NCI-H446 treated with DMSO at 0.1 percent for 48 hours (cell line): ENCODE measurements around the gene RALBP1.
A peak's percentile ranks its signal among the peaks of the same experiment; 100 is the strongest.
"Not testable (repeated sequence)": the region's sequence is repeated elsewhere in the genome, so short reads cannot be mapped to it uniquely, and the experiment has no call there.

Experiments
- DNase-seq: peaks from one replicate; lab custom pipeline; 2025; lab: John Stamatoyannopoulos, UW

RALBP1 gene

DNA sequence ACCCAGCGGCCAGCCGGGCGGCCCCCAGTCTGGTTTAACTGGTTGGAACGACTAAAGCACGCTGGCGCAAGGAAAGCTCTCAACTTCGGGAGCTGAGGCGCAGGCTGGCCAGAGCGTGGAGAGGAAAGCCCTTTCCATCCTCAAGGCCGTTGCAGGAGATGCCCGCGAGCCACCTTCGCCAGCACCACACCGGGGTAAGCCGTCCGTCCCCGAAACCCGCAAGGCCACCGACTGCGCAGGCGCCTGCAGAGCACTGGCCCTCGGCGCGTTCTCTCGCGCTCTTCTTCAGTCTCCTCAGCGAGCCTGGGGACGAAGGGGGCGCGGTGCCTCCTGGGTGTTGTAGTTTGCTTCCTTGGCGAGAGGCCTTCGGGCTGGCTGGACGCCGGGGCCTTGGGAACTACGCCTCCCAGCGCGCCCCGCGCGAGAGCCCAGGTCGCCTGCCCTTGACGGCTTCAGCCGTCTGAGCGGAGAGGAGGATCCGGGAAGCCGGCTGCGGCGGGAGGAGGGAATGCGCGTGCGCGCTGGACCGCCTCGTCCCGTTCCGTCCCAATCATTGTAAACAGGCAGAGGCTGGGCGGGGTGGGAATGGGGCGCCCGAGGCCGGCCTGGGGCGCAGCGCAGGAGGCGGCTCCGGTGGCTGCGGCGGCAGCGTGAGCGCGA is at the start of gene RALBP1:
Gene RALBP1 (plus strand): TSS at position 531 of the 660 bp plus-strand sequence. CDS start 37,533 bp downstream, outside the sequence.
- DNase-seq = peak; percentile 98

DNA sequence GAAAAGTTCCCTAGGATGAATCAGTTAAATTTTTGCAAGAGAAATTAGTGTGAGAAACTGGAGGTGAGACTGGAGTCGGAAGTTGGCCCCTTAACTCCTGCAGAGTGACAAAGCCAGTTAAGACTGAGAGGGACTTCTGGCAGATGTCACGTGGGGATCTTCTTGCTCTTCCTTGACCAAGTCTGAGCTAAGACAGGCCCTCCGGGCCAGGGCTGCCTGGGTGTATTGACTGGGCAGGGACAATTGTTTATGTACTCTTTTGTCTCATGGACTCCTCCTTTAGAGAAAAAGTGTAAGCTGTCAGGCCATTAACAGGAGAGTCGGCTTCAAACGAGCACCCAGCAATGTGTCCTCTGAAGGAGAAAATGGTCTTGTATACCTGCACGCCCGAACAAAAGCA is 48.6 kb upstream of the RALBP1 start:
- DNase-seq = no peak

DNA sequence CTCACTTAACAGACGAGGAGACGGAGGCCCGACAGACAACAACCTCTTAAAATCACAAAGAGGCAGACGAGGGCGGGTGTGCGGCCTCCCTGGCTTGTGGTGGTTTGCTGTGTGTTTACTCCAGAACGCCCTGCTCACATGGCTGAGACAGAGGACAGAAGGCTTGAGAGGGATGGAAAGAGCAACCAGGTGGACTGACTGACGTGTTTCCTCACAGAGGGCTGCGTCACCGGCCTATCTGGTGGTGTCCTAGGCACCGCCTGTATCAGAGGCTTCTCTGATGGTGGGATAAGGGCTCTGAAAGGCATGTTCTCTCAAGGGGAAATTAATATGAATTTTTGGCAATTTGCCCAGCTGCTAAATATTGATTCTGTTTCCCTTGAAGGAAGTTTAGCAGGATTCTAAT is 47.0 kb upstream of the RALBP1 start:
- DNase-seq = no peak

DNA sequence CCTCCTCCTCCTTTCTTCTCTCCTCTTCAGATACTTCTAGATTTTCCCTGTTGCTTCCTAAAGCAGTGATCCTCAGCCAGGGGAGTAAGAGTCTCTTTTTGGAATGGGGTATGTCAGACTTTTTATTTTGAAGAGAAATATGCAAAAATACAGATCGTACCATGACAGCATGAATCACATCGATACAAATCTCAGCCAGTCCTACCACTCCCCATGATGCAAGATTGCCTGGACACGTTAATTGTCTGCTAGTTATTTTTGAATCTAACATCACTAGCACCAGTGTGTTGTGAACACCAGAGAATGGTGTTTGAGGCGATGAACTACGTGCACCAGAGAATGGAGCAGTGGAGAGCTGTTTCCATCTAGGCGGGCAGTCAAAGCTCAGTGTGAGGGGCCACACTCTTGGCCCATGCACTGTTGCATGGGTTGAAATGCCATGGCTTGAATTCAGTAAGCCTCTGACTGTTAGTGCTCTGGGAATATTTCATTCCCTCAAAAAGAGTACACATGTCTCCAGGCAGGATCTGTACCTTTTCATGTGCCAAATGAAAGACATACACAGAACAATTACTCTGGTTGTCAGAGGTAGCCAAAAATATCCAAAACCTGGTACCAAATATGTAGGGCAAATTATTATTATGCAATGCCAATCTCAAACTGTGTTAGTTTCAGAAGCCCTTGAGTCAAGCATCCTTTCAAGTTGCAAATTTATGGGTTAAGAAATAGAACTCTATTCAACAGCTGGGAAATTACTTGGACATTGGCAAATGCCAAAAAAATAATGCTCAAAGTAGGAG is 46.3 kb upstream of the RALBP1 start:
- DNase-seq = no peak

DNA sequence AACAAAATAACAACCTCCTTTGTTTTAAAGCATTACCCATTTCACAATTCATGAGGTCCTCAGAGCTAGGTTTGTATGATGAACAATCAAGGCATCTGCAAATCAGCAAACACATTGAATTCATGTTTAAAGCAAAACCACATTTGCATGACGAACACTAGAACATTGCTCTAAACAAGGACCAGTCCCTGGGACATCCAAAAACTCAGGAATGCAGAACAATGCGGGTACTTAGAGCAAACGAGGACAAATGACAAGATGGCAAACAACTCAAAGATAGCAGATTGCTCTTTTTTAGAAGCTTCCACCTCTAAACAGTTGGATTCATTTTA is 45.7 kb upstream of the RALBP1 start:
- DNase-seq = no peak

DNA sequence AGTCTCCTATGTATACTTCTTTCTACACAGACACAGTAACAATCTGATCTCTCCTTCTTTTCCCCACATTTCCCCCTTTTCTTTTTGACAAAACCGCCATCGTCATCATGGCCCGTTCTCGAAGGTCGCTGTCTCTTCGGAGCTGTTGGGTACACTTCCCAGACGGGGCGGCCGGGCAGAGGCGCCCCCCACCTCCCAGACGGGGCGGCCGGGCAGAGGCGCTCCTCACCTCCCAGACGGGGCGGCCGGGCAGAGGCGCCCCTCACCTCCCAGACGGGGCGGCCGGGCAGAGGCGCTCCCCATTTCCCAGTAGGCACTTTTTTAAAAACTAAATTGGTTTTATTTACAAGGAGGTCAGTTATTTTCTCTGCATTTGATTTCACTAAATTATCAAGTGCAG is 45.0 kb upstream of the RALBP1 start:
- not testable (repeated sequence) for DNase-seq

DNA sequence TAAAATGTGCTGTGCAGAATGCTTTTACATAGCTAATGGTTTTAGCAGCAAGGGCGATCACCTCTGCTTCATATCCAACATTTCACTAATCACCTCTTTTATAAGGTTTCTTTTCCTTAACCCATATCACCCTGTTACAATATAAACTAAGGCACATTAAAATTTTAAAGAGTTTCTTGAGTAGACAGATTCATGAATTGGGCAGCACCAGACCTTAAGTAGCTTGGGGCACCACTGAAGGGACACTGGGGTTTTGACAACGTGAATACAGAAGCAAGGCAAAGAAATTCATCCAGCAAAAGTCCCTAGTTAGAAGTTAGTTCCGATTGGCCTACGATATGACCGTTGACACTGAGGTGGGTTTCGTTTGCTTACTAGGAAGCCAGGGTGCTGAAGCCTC is 44.0 kb upstream of the RALBP1 start:
- no peak for DNase-seq

DNA sequence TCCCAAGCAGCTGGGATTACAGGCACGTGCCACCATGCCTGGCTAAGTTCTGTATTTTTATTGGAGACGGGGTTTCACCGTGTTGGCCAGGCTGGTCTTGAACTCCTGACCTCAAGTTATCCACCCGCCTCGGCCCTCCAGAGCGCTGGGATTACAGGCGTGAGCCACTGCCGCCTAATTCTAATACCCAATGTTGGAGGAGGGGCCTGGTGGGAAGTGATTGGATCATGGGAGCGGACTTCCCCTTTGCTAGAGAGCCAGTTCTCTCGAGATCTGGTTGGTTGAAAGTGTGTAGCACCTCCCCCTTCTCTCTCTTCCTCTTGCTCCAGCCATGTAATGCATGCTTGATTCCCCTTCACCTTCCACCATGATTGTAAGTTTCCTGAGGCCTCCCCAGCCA is 42.2 kb upstream of the RALBP1 start:
- DNase-seq = not testable (repeated sequence)

DNA sequence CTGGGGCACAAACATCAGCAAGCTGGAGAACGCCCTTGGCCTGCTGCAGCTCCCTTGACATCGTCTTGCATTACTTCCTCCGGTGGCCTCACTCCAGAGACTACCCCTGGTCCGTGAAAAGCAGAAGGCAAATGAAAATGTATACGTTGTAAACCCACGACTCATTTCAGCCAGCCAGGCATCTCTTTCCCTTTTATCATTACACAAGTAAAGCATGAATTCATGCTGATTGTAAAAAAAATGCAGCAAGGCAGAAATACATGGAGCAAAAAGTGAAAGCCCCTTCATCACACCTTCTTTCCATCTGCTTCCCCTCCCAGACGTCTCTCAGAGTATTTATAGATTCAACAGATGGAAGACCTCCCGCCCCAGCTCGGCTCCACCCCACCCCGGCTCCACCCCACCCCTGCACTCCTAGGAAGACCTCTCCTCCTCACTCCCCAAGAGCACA is 41.6 kb upstream of the RALBP1 start:
- DNase-seq = no peak

DNA sequence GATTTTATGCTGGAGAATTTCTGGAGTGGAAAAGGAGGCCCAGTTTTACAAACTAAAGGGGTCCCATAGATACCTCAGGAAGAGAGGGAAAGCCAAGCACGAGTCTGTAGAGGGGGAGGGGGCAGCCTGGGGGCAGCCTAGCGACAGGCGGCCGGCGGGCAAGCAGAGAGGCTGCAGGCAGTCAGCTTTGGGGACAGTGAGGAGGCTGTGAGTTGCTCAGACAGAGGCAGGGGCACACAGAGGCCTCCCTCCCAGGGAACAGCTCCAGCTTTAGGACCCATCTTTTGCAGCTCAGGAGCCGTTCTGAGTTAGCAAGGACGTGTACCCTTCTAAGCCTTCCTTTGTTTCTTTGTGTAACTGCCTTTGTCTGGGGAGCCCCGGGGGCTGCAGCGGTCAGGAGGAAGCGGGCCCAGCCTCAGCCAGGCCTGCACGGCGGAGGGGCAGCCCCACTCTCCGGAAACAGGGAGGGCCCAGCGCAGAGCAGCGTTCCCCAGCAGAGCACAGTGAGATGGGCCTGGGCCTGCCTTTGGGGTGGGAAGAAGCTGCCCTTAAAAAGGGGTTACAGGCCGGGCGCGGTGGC is 41.1 kb upstream of the RALBP1 start:
- no peak for DNase-seq

DNA sequence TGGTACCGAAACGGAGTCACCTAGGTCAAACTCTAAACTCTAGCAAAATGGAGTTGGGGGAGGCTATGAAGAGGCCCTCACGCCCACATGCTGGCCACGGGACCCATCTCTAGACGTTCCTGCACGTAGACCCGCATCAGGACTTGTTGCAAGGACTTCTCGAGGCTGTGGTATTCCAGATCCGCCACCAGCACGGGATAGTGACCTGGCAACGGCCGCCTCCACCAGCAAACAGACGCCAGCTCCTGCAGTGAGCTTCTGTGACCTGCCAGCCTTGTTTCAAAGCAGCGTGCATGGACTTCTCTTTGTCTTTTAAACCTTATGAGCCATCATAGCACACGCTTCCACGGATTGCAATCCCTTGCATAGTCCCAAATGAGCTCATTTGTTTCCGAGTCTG is 40.3 kb upstream of the RALBP1 start:
- DNase-seq = no peak

DNA sequence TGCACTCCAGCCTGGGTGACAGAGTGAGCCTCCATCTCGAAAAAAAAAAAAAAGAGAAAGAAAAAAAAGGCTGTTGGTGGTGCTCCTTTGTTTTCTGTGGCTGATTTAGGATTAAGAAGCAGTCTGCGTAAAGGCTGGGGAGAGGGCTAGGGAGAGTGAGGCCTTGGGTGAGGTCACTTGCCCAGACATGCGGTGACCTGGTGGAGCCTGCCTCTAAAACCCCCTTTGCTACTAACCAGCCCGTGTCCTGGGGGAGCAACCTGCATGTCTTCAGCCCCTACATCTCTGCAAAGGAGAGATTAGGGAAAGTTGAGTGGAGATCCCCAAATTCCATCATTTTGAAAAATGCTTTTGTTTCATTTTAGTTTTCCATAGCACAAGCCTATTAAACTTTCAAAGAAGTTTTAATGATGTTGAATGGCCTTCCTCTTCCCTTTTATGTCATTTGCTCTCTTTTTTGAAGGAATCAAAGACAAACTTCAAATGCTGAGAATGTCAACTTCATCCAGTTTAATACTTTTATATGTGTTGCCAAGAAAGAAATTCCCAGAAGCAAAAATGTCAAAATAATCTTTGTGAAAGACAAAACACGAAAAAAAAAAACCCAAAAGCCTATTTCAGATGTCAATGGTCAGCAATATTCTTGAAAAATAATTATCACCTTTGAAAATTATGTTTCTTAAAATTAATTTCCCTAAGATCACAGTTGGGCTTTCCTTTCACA is 38.9 kb upstream of the RALBP1 start:
- DNase-seq = no peak

DNA sequence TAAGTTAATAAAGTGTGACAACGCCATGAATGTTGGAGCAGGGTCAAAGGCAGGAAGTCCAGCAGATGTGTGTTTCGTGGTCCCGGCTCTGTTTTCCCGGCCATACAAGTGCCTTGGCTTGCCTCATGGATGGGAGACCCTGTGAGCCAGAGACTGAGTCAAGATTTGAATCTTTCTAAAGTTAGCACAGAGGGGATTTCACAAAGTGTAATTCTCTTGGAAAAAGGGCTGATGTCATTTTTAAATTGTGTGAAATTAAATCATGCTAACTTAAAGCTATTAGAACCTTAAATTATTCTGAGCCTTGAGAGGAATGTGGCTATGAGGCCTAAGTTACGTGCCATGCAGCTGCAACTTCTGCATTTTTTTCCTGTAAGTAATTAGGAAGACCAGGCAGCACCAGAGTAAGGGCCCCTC is 38.3 kb upstream of the RALBP1 start:
- no peak for DNase-seq

DNA sequence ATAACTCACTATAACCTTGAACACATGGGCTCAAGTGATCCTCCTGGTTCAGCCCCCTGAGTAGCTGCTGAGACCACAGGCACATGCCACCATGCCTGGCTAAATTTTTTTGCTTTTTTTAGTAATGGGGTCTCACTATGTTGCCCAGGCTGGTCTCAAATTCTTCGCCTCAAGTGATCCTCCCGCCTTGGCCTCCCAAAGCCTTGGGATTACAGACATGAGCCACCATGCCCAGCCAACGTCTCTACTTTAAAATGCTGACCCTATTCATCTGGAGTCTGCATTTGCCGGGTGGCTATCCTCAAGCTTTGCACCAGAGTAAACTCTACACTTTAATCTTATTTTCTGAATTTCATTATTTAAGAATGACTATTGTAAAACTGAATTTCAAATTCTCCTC is 37.6 kb upstream of the RALBP1 start:
- no peak for DNase-seq

DNA sequence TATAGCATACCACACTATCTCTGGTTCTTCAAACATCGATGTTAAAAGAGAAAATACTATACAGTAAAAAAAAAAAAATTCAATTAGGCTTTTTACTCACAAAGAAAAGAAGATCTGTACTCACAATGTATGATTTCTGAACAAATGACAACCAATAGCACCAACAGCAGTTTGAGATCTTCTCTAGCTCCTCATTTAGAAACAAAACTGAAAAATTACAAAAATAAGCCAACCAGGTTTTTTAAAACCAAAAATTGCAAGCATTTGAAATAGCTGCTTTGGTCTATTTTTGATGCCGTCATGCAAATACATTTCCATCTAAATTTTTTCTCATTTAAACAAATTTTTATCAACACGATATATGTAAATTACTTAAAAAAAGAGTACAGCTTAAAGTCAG is 34.3 kb upstream of the RALBP1 start:
- no peak for DNase-seq

DNA sequence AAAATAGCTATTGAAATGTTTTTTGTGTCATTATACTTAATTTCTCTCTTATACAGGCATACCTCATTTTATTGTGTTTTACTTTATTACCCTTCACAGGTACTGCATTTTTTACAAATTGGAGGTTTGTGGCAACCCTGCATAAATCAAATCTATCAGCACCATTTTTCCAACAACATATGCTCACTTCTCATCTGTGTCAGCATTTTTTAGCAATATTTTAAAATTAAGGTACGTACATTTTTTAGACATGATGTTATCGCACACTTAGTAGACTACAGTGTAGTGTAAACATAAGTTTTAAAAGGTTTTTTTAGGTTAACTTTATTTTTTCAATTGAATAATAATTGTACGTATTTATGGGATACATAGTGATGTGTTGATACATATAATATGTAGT is 30.8 kb upstream of the RALBP1 start:
- DNase-seq = no peak

DNA sequence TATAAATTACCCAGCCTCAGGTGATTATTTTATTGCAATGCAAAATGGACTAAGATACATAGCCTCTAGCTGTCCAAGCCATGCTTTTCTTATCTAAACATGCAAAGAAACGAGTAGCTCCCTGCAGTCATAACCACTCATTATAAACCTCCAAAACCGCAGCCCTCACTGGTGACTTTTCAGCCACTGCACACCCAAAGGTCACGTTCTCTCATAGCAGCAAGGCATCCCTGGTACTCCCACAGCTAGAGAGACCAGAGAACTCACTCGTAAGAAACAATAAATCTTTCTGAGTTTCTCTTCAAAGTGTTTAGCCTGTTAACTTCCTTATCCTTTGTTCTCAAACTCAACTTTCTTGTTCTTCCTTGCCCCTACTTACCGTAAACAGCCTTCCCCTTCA is 28.5 kb upstream of the RALBP1 start:
- DNase-seq = no peak

DNA sequence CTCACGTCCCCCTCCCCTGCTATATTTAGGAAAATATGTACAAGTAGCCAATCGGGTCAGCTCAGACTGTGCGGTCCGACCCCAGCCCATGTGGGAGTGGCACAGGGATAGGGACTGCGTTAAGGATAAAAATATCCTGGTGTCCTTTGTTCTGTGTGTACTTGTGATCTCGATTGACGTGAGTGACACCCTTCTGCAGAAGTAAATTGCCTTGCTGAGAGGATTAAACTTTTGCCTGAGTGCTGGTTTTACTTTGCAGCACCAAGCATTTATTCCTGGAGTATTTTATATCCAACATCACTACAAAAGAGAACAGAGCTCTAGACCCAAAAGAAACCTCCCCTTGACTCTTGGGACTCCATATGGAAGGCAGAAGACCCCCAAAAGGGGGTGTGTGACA is 28.0 kb upstream of the RALBP1 start:
- no peak for DNase-seq

DNA sequence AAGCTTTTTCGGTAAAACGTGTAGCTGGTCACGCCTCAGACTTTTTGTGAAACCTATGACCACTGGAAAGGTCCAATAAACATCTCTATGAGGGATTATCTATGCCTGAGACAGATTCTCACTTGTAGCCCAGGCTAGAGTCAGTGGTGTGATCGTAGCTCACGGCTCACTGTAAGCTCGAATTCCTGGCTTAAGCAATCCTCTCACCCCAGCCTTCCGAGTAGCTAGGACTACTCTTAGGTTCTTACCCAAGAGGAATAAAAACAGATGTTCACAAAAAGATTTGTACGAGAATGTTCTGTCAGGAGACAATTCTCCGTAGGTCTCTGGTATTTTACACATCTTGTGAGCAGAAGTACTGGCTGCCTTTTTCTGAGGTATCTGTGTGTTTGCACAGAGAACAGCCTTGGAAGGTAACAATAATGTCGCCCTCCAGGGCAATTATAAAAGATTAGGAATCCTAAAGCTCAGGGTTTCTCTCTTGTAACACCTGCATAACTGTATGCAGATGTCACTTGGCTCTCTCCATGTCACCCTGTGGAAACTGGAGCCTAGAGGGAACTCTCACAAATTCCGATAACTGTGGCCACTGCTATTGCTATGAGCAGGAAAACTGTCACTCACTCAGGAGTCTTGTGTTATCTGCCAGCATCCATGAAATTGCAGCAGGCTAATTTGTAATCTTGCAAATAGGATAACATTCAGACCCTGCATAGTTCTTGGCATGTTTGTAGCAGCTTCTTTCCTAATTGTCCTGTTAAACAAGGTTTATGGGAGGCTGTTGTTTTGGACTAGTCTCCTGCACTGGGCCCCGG is 25.5 kb upstream of the RALBP1 start:
- DNase-seq = no peak

DNA sequence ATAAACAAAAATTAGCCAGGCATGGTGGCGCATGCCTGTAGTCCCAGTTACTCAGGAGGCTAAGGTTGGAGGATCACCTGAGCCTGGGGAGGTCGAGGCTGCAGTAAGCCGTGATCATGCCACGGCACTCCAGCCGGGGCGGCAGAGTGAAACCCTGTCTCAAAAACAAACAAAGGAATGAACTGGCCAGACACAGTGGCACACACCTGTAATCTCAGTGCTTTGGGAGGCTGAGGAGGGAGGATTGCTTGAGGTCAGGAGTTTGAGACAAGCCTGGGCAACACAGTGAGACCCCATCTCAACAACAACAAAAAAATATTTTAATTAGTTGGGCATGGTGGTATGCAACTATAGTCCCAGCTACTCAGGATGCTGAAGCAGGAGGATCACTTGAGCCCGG is 24.4 kb upstream of the RALBP1 start:
- not testable (repeated sequence) for DNase-seq

DNA sequence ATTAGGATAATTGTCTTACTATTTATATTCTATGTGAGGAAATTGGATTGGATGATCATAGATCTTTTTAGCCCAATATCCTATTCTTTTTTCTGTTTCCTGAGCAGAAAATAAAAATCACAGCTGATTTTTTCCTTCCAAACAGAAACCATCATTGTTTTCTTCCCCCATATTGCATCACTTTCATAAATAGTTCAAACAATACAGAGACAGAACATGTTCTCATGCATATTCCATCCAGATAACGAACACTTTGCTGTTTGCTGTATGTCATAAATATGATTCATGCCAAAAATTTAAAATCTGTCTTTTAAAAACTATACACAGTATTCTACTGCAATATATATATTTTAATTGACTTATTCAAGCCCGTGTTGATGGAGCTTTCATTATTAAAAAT is 22.0 kb upstream of the RALBP1 start:
- DNase-seq = no peak
